ENCODE data around the gene TPPP2.

DNA sequence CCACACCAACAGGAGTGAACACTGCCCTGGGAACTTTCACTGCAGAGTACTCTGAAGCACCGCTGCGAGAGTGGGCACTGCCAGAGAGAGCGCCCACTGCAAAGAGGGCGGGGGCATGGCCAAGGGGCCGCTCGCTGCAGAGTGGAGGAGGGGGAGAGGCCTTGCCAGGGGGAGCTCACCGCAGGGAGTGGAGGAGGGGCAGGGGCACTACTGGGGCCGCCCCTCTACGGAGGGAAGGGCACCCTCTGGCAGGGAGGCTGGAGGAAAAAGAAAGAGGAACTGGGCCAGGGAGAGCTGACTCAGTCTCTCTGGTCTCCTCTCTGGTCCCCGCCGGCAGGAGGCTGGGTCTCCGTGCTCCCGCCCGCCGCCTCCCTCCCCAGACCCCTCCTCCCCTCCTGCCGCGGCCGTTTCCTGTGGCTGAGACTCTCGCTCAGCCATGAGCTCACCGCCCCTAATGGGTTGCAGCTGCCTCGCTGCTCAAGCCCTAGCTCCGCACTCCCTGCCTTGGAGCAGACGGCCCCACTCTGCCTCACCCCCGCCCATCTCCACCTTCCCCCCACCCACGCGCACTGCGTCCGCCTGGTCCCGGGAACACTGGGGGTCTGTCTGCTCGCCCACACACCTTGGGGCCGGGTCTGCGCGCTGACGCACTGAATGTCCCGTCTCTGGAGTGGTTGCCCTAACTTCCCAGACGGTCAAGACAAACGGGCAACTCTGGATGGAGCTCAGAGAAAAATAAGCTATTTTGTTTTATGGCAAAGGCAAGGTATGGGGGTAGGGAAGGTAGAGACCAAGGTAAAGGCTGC lies 41.4 kb downstream of the TPPP2 start:
- TF ChIP-seq, protein P1, sequence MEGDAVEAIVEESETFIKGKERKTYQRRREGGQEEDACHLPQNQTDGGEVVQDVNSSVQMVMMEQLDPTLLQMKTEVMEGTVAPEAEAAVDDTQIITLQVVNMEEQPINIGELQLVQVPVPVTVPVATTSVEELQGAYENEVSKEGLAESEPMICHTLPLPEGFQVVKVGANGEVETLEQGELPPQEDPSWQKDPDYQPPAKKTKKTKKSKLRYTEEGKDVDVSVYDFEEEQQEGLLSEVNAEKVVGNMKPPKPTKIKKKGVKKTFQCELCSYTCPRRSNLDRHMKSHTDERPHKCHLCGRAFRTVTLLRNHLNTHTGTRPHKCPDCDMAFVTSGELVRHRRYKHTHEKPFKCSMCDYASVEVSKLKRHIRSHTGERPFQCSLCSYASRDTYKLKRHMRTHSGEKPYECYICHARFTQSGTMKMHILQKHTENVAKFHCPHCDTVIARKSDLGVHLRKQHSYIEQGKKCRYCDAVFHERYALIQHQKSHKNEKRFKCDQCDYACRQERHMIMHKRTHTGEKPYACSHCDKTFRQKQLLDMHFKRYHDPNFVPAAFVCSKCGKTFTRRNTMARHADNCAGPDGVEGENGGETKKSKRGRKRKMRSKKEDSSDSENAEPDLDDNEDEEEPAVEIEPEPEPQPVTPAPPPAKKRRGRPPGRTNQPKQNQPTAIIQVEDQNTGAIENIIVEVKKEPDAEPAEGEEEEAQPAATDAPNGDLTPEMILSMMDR (conservative IDR thresholded peaks at IDR 0.05; ENCODE audit: low read length) = no peak
- TF ChIP-seq EZH2phosphoT487 (IDR thresholded peaks at IDR 0.05; ENCODE audit: borderline replicate concordance) = no peak
